BLaER1 (cell line): ENCODE results near the gene SCNN1B.
A peak's percentile ranks its signal among the peaks of the same experiment; 100 is the strongest.

Experiments used
- H3K27ac ChIP-seq: shearing (Covaris generic); formaldehyde crosslinking; 2 replicates; pipeline ENCODE4 v1.8.1; 2022
- H3K27me3 ChIP-seq: shearing (Covaris generic); formaldehyde crosslinking; 2 replicates; pipeline ENCODE4 v1.8.1; 2022
- H3K36me3 ChIP-seq: shearing (Covaris generic); formaldehyde crosslinking; 2 replicates; pipeline ENCODE4 v1.8.1; 2022
- H3K4me1 ChIP-seq: shearing (Covaris generic); formaldehyde crosslinking; 2 replicates; pipeline ENCODE4 v1.8.1; 2022
- H3K4me2 ChIP-seq: shearing (Covaris generic); formaldehyde crosslinking; 2 replicates; pipeline ENCODE4 v1.8.1; 2022
- H3K4me3 ChIP-seq: shearing (Covaris generic); formaldehyde crosslinking; 2 replicates; pipeline ENCODE4 v1.8.1; 2022
- H3K9ac ChIP-seq: shearing (Covaris generic); formaldehyde crosslinking; 2 replicates; pipeline ENCODE4 v1.8.1; 2022
- H3K9me3 ChIP-seq: shearing (Covaris generic); formaldehyde crosslinking; 2 replicates; pipeline ENCODE4 v1.8.1; 2022
- H4K20me1 ChIP-seq: shearing (Covaris generic); formaldehyde crosslinking; 2 replicates; pipeline ENCODE4 v1.8.1; 2022
- Cebpa-rat ChIP-seq: shearing (Covaris generic); IDR thresholded peaks from 2 replicates; pipeline ENCODE4 v1.8.1; 2022

SCNN1B gene

GRCh38 chr16:23317751-23318150, 15.6 kb downstream of the SCNN1B start:
- Histone ChIP-seq H4K20me1 (no peaks in the 10 kb centered on the region), H3K36me3 (no peaks in the 10 kb centered on the region), H3K27ac (no peak overlapping the region), H3K4me1 (0 out of 2 replicates have a peak, but pooled peaks cover 7% of the 10 kb centered on the region), H3K27me3 (no peaks in the 10 kb centered on the region), H3K9ac (no peak overlapping the region), H3K4me3 (no peak overlapping the region), H3K9me3 (no peaks in the 10 kb centered on the region), H3K4me2 (no peak overlapping the region)
- no peak for TF ChIP-seq Cebpa-rat

GRCh38 chr16:23318639-23319038, 16.5 kb downstream of the SCNN1B start:
- no peak for TF ChIP-seq Cebpa-rat
- no peak overlapping the region for H3K27ac ChIP-seq
- H4K20me1 ChIP-seq: no peaks in the 10 kb centered on the region
- H3K4me2 ChIP-seq: no peak overlapping the region
- no peaks in the 10 kb centered on the region for H3K27me3 ChIP-seq
- 0 out of 2 replicates have a peak, but pooled peaks cover 7% of the 10 kb centered on the region for H3K4me1 ChIP-seq
- no peaks in the 10 kb centered on the region for H3K36me3 ChIP-seq
- no peaks in the 10 kb centered on the region for H3K9me3 ChIP-seq
- H3K9ac ChIP-seq: no peak overlapping the region
- no peak overlapping the region for H3K4me3 ChIP-seq

GRCh38 chr16:23319861-23320615, 17.9 kb downstream of the SCNN1B start:
- Histone ChIP-seq H4K20me1 (no peaks in the 10 kb centered on the region), H3K9ac (no peak overlapping the region), H3K27me3 (no peaks in the 10 kb centered on the region), H3K27ac (no peak overlapping the region), H3K4me3 (no peak overlapping the region), H3K4me2 (peak overlapping the region; percentile 18; the same call in 1 of the 2 replicates), H3K9me3 (no peaks in the 10 kb centered on the region), H3K4me1 (0 out of 2 replicates have a peak, but pooled peaks cover 7% of the 10 kb centered on the region), H3K36me3 (no peaks in the 10 kb centered on the region)
- no peak for TF ChIP-seq Cebpa-rat

GRCh38 chr16:23320693-23321092, 18.6 kb downstream of the SCNN1B start:
- Histone ChIP-seq H3K36me3 (no peaks in the 10 kb centered on the region), H3K9ac (no peak overlapping the region), H3K4me3 (no peak overlapping the region), H3K4me1 (0 out of 2 replicates have a peak, but pooled peaks cover 7% of the 10 kb centered on the region), H4K20me1 (no peaks in the 10 kb centered on the region), H3K27me3 (no peaks in the 10 kb centered on the region), H3K27ac (no peak overlapping the region), H3K4me2 (peak overlapping the region; percentile 18; the same call in 1 of the 2 replicates), H3K9me3 (no peaks in the 10 kb centered on the region)
- no peak for TF ChIP-seq Cebpa-rat

- Histone ChIP-seq H3K9me3 (no peaks in the 10 kb centered on the region), H3K27me3 (no peaks in the 10 kb centered on the region), H4K20me1 (no peaks in the 10 kb centered on the region), H3K4me1 (0 out of 2 replicates have a peak, but pooled peaks cover 7% of the 10 kb centered on the region), H3K9ac (no peak overlapping the region), H3K4me3 (no peak overlapping the region), H3K4me2 (no peak overlapping the region), H3K36me3 (no peaks in the 10 kb centered on the region), H3K27ac (no peak overlapping the region)
- no peak for TF ChIP-seq Cebpa-rat
Measured at GRCh38 chr16:23321206-23321875, 19.2 kb downstream of the SCNN1B start.

- Histone ChIP-seq H4K20me1 (no peaks in the 10 kb centered on the region), H3K4me3 (no peak overlapping the region), H3K4me1 (0 out of 2 replicates have a peak, but pooled peaks cover 7% of the 10 kb centered on the region), H3K36me3 (no peaks in the 10 kb centered on the region), H3K9me3 (no peaks in the 10 kb centered on the region), H3K27me3 (no peaks in the 10 kb centered on the region), H3K4me2 (no peak overlapping the region), H3K9ac (no peak overlapping the region), H3K27ac (no peak overlapping the region)
- TF ChIP-seq Cebpa-rat: no peak
Measured at GRCh38 chr16:23323224-23324030, 21.3 kb downstream of the SCNN1B start.

GRCh38 chr16:23324727-23325126, 22.6 kb downstream of the SCNN1B start:
- Histone ChIP-seq H3K4me1 (0 out of 2 replicates have a peak, but pooled peaks cover 7% of the 10 kb centered on the region), H3K9ac (no peak overlapping the region), H3K4me3 (no peak overlapping the region), H3K27me3 (no peaks in the 10 kb centered on the region), H3K27ac (no peak overlapping the region), H4K20me1 (no peaks in the 10 kb centered on the region), H3K36me3 (no peaks in the 10 kb centered on the region), H3K4me2 (no peak overlapping the region), H3K9me3 (no peaks in the 10 kb centered on the region)
- no peak for TF ChIP-seq Cebpa-rat

GRCh38 chr16:23327836-23328235, 25.7 kb downstream of the SCNN1B start:
- Histone ChIP-seq H3K4me3 (no peak overlapping the region), H3K27me3 (no peaks in the 10 kb centered on the region), H3K9ac (no peak overlapping the region), H3K27ac (no peak overlapping the region), H3K9me3 (no peaks in the 10 kb centered on the region), H3K4me1 (no peaks in the 10 kb centered on the region), H3K36me3 (no peaks in the 10 kb centered on the region), H3K4me2 (no peak overlapping the region), H4K20me1 (no peaks in the 10 kb centered on the region)
- TF ChIP-seq Cebpa-rat: no peak

GRCh38 chr16:23330161-23330560, 28.1 kb downstream of the SCNN1B start:
- Histone ChIP-seq H3K9me3 (no peaks in the 10 kb centered on the region), H3K4me2 (no peak overlapping the region), H3K9ac (no peak overlapping the region), H3K27me3 (no peaks in the 10 kb centered on the region), H3K27ac (no peak overlapping the region), H4K20me1 (no peaks in the 10 kb centered on the region), H3K4me3 (no peak overlapping the region), H3K4me1 (no peaks in the 10 kb centered on the region), H3K36me3 (no peaks in the 10 kb centered on the region)
- no peak for TF ChIP-seq Cebpa-rat
